Tongue (tissue), 2 donors: ENCODE data around the gene TMEM9B. TPM values are rescaled to one million over a fixed set of nuclear protein-coding genes. Genes with fewer than 3 reads are reported as not detected.
A peak's percentile ranks its signal among the peaks of the same experiment; 100 is the strongest.
"Not testable (repeated sequence)": the region's sequence is repeated elsewhere in the genome, so short reads cannot be mapped to it uniquely, and the experiment has no call there.

Experiments used
- DNase-seq: peaks from one replicate; pipeline ENCODE4 v3.0.0-alpha.2; 2015
- total RNA-seq: library from RNA; depleted of rRNA; stranded (reverse); fragments of >200 nt; gene quantifications from one replicate; pipeline ENCODE4 v1.2.3, GENCODE V29; 2014

The TMEM9B gene
- total RNA-seq, 1 donor from 2014 or later = 30.2 TPM

DNA sequence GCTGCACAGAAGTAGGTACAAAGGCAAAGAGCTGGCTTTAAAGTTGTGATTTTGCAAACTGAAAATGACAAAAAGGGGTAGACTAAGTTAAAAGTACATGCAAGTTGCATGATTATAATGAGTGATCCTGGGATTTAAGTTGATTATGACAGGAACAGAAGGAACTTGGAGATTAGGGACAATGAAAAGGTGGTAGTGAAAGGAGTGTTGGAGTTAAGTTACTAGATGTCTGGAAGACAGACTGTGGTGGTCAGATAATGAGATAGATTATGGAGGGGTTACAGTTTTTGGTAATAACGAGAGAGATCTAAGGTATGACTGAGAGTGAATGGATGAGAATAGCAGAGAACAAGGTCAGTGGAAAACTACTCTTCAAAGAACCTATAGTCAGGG is 7.7 kb upstream of the TMEM9B start:
- no peak for DNase-seq

DNA sequence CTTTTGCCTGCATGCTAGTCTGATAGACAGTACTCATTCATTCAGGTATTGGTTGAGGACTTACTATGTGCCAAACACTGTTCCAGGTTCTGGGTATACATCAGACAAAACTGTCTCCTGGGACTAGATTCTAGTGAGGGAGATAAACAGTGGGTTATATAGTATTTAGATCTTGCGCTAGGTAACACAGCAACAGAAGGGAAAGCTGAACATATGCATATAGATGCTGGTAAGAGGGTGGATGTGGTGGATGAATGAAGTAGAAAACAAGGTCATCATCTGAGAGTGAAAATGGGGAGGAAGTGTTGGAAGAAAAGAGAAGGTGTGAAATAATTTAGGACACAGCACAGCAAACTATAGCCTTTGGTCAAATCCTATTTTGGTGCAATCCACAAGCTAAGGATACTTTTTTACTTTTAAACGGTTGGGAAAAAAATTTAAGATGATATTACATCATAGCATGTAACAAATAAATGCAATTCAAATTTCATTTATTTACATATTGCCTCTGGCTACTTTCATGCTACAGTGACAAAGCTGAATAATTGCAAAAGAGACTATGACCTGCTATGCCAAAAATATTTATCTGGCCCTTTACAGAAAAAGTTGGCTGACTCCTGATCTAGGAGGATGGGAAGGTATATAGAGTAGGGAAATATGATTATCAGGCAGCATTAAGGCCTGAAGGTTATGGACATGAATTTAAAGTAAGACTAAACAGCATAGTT is 7.1 kb upstream of the TMEM9B start:
- no peak for DNase-seq

- no peak for DNase-seq
These were observed 2.9 kb upstream of the TMEM9B start for GRCh38 chr11:8967184-8967583.

- peak; percentile 82 for DNase-seq
These were observed 496 bp downstream of the TMEM9B start for GRCh38 chr11:8963569-8964323.

- no peak for DNase-seq
These were observed 1.4 kb downstream of the TMEM9B start for GRCh38 chr11:8962841-8963240.

GRCh38 chr11:8961401-8961800 is 2.8 kb downstream of the TMEM9B start:
- DNase-seq = no peak

GRCh38 chr11:8959546-8960166 is 4.6 kb downstream of the TMEM9B start:
- peak; percentile 89 for DNase-seq

DNA sequence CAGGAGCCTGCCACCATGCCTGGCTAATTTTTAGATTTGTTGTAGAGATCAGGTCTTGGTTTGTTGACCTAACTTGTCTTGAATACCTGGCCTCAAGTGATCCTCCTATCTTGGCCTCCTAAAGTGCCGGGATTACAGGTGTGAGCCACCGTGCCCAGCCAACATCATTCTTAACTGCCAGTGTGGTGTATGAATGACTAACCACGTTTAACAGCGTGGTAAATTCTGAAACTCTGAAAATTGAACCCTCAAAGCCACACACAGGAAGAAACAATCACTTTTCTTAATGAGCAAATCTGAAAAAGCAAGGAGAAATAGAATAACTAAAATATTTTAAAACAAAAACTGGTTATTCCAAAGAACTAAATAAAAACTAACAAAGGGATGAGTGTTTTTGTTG is 7.4 kb downstream of the TMEM9B start:
- no peak for DNase-seq

GRCh38 chr11:8948886-8949285 is 15.4 kb downstream of the TMEM9B start:
- DNase-seq = no peak

- no peak for DNase-seq
These were observed 16.9 kb downstream of the TMEM9B start for GRCh38 chr11:8947230-8947943.

- no peak for DNase-seq
These were observed 21.6 kb downstream of the TMEM9B start, which contains the start of gene ASCL3 for GRCh38 chr11:8942518-8943066. ASCL3 (minus strand) TSS chr11:8943016; CDS start chr11:8938161, 4,855 bp downstream.

DNA sequence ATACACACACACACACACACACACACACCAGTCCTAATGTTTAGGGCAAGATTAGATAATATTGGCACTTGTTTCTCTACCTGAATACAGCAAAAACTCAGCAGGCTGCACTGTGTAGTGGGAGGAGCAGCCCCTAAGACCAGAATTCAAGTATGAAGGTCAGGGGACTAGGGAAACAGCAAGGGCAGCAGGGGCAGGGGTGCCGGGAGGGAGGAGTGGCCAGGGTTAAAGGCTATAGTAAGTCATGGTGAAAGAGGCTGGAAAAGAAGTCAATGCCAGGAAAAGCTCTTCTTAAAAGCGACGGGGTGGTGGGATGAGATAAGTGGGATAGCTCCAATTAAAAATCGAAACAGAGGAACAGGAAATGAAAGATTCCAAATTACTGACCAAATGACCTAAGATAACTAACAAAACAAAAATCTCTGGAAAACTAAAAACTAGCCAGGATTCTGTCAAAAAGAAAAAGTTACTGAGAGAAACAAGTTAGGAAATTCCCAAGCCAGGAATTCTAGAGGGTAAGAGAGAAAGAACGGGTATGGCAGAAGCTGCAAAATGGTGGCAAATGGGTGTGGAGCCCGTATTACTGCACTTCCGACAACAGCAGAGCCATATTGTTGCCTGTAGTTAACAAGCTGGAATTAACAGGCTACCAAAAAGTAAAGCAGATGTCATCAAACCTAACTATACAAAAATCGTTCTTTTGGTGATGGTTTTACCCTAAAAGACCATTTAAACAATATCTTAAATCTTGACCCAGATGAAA is 22.7 kb downstream of the TMEM9B start:
- no peak for DNase-seq

DNA sequence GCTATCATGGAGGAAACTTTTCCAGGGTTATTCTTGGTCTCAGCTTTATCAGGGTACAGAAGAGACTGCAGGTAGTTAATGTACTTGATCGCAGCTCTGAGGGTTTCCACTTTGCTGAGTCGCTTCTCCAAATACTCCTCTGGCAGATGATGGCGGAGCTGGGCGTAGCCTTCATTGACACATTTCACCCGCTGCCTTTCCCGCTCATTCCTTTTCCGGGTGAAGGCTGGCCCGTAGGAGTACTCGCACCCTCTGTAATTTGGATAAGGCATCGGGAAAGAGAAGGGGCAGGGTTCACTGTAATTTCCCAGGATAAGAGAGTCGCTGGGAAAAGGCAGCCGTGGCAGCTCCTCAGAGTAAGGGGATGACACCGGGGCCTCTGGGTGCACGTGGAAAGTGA is 26.6 kb downstream of the TMEM9B start:
- no peak for DNase-seq

DNA sequence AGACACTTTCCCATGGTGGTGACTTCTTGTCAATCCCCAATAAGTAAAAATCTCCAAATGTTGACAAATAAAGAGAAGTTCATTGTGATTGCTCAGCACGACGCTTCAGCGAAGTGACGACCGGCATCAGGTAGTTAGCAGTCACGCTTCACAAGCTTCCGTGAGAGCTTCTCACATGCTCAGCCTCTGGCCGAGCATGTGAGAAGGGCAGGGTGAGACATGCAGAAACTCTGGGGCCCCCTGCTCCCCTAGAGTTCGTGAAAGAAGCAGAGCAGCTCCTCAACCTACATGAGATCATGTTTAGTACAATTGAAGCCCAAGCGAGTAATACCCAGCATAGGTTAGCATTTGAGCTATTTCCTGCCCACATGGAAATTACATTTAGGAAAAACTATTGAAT is 27.1 kb downstream of the TMEM9B start:
- DNase-seq = no peak

DNA sequence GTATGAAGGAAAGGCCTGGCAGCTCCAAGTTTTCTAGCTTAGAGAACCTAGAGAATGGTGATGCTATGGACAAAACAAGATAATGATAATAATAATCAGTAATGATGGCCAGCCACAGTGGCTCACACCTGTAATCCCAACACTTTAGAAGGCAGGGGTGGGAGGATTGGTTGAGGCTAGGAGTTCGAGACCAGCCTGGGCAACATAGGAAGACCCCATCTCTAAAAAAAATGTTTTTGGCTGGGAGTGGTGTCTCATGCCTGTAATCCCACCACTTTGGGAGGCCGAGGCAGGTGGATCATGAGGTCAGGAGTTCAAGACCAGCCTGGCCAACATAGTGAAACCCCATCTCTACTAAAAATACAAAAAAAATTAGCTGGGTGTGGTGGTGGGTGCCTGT is 28.5 kb downstream of the TMEM9B start:
- DNase-seq = not testable (repeated sequence)

- DNase-seq = no peak
These were observed 29.3 kb downstream of the TMEM9B start for GRCh38 chr11:8934742-8935488.

GRCh38 chr11:8933931-8934330 is 30.3 kb downstream of the TMEM9B start:
- no peak for DNase-seq

GRCh38 chr11:8932564-8933180 is 31.6 kb downstream of the TMEM9B start, which contains the start of gene C11orf16:
C11orf16 (minus strand) TSS chr11:8932947; CDS start chr11:8932308, 639 bp downstream.
- no peak for DNase-seq

DNA sequence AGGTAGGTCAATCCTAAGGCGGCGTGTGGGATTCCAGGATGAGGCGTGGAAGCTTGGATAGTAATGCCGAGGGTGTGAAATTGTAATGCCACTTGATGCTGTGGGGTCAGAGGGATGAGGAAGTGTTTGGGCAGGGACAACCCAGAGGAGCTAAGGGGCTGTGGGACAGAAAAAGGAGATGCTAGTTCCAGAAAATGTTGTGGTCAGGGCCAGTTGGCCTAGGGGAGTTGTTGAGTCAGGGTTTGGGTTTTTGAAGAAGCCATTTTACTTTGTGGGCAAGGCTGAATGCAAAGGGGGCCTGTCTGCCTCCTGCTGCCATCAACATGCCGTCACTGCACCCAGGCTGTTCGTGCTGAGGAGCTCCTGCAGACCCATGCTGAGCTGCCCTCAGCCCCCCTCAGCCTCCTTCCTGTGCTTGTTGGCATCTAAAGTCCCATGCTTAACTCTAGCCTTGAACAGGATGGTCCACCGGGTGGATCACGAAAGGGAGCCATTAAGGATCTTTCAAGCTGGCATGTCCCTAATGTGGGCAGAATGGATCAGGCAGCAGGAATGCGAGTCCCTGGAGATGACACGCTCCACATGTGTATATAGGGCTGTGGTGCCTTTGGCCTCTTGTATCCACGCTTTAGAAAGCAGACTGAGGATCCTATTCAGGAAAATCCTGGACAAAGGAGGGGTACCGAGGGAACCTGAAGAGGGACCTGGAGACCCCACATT is 33.6 kb downstream of the TMEM9B start:
- DNase-seq = no peak
